ENCODE results near the gene MED15. TPM values are rescaled to one million over a fixed set of nuclear protein-coding genes. Genes with fewer than 3 reads are reported as not detected.

MED15 gene
- total and polyA plus RNA-seq, 10 of the 15 experiments (the other 5 are each of a cell fraction or from before 2014, with no cell fraction given), result 1.4 to 75.2 (median 26.9) TPM

- TF ChIP-seq CREB1 (IDR thresholded peaks at IDR 0.05; ENCODE audit: low read depth) (no peak), ATF7 (IDR thresholded peaks at IDR 0.05; ENCODE audit: low read depth) (no peak), CBX5 (IDR thresholded peaks at IDR 0.05; ENCODE audit: low read depth) (no peak), BMI1 (IDR thresholded peaks at IDR 0.05; ENCODE audit: borderline replicate concordance) (no peak), TCF3 (IDR thresholded peaks at IDR 0.05; ENCODE audit: borderline replicate concordance, insufficient read depth, low read depth, low read length) (no peak), HSF1 (IDR thresholded peaks at IDR 0.05; ENCODE audit: low read depth, low read length) (no peak), PRDM15 (CRISPR knock-in tag; IDR thresholded peaks at IDR 0.05) (no peak), CBX3 (IDR thresholded peaks at IDR 0.05; ENCODE audit: borderline replicate concordance, low read depth) (no peak), STAT1 (conservative IDR thresholded peaks at IDR 0.05) (no peak)
Observed at GRCh38 chr22:20565761-20566160, 58.4 kb downstream of the MED15 start (continued).

Data from GM12878 (cell line).